Heart right ventricle (tissue), 16 donors: ENCODE results near the gene VPS35. TPM values are rescaled to one million over a fixed set of nuclear protein-coding genes. Genes with fewer than 3 reads are reported as not detected.

Experiments
- ATAC-seq, 8 donors: fragments of 200-7000 bp; cut with Tn5 transposase; one replicate each; pipeline ENCODE4 v1.9.1; 2020; ENCODE audit warnings: mild to moderate bottlenecking in 8 of 8, moderate library complexity in 8 of 8, moderate number of reproducible peaks in 1 of 8
- DNase-seq, 2 donors: peaks; one replicate each; pipeline ENCODE4 v3.0.0-alpha.2; 2020
- H3K27ac ChIP-seq, 10 donors: fragments of 200-600 bp; sonication (generic) in 2 of 10; one replicate each; pipeline versions ENCODE4 v1.5.0 to v1.8.0; 2020 to 2022; ENCODE audit warnings: mild to moderate bottlenecking in 3 of 10
- H3K27me3 ChIP-seq, 7 donors: fragments of 200-600 bp; one replicate each; pipeline ENCODE4 v1.8.0; 2021 to 2022; ENCODE audit warnings: mild to moderate bottlenecking in 2 of 7
- H3K36me3 ChIP-seq, 9 donors: fragments of 200-600 bp; sonication (generic) in 1 of 9; one replicate each; pipeline versions ENCODE4 v1.5.0 to v1.8.0; 2020 to 2022; ENCODE audit warnings: mild to moderate bottlenecking in 2 of 9
- H3K4me1 ChIP-seq, 9 donors: fragments of 200-600 bp; sonication (generic) in 1 of 9; one replicate each; pipeline versions ENCODE4 v1.5.0 to v1.8.0; 2020 to 2022; ENCODE audit warnings: mild to moderate bottlenecking in 4 of 9
- H3K4me3 ChIP-seq, 10 donors: fragments of 200-600 bp; sonication (generic) in 2 of 10; one replicate each; pipeline versions ENCODE4 v1.5.0 to v1.8.0; 2020 to 2022; ENCODE audit warnings: mild to moderate bottlenecking in 7 of 10, moderate library complexity in 2 of 10
- H3K9me3 ChIP-seq, 11 donors: fragments of 200-600 bp in 10 of 11; sonication (generic) in 2 of 11; one replicate each; pipeline versions ENCODE4 v1.5.0 to v1.8.0; 2013 to 2022; ENCODE audit warnings: mild to moderate bottlenecking in 2 of 11, control low read depth in 1 of 11, moderate library complexity in 1 of 11
- CTCF ChIP-seq, 9 donors: fragments of 200-600 bp; sonication (generic) in 2 of 9; IDR thresholded peaks; one replicate each; pipeline versions ENCODE4 v1.5.0 to v1.8.0; 2021 to 2022; ENCODE audit warnings: antibody characterized with exemption in 9 of 9, mild to moderate bottlenecking in 5 of 9, moderate library complexity in 1 of 9
- WGBS, 2 donors: extraction: QIAGEN DNeasy Blood & Tissue Kit; methylation state at CpG; one replicate each; pipeline ENCODE4 v1.1.7; 2013; ENCODE audit warnings: inconsistent platforms in 1 of 2; 5-methylcytosine and 5-hydroxymethylcytosine counted together
- intact Hi-C, 10 donors: fragments of 100-400 bp; cut with DNase I; formaldehyde crosslinking; loops; one replicate each; pipeline versions ENCODE4 v1.11.1 to v1.14.2; 2022
- long read RNA-seq, 3 donors: library from polyadenylated mRNA; unstranded; transcript quantifications; one replicate each; pipeline ENCODE4 v2.0.0, GENCODE V29; 2020 to 2021
- polyA plus RNA-seq, 2 donors: library from polyadenylated mRNA; stranded (reverse); fragments of 200-250 nt; gene quantifications; one replicate each; pipeline ENCODE4 v1.2.3, GENCODE V29; 2013
- total RNA-seq, 10 donors: library from RNA; stranded (reverse); fragmentation: NEBNext Ultra II Directional in 3 of 10; extraction: Animal tissue kit (Norgen Biotek cat#: 25700) in 3 of 10; gene quantifications; one replicate each; pipeline versions ENCODE4 v1.2.1 to v1.2.4, GENCODE V29; 2021 to 2023
- donor health status: Arrhythmogenic right ventricular cardiomyopathy.
- donor health status: ischemic (EF 13 %, LVEDD 7.1; RV severe dilation, severe dysfunction).
- donor health status: healthy with polysubstance abuse.
- donor health status: DM: no; HTN: yes; CAD: no.
- donor health status: DM: no; HTN: no; CAD: no.
- donor health status: ischemic (EF 25% LVEDD 6.9; RV normal size, moderate dysfunction).
- donor health status: ischemic (EF 25% LVEDD 5.7; RV mildly dilated, moderate dysfunction).
- donor health status: healthy.
- donor health status: DM: yes; HTN: yes; CAD: no.
- donor health status: Ischemic cardiomyopathy.
- donor health status: ischemic (EF 35%, LVEDD 5.7; RV mildly dilated, moderate dysfunction).
- donor health status: nonischemic (EF 11% LVEDD 7.7; RV severe dilation, severe dysfunction).
- donor health status: DM: yes; HTN: yes; CAD: no.
- donor health status: PGD.
- donor health status: ischemic (EF 29% LVEDD 5.4; RV normal size, mild dysfunction).
- donor health status: nonischemic (EF 23%, LVEDD 6.1; RV moderate dilation, normal function).

VPS35 gene
- 100 to 1,000 TPM in 1 of 10 donors, 10 to 100 TPM in 9; 73.9 to 106 (median 91.3) TPM for total RNA-seq
- 10 to 100 TPM; 12.7 to 36.7 TPM for polyA plus RNA-seq
- long read RNA-seq, donor 1, full-length matches to known transcripts, result 194 of 240 reads
- long read RNA-seq, donor 1, partial matches to known transcripts, result 32 of 240 reads
- long read RNA-seq, donor 1, other reads (novel, unspliced or antisense), result 14 of 240 reads
- long read RNA-seq, donor 2, full-length matches to known transcripts, result 179 of 229 reads
- long read RNA-seq, donor 2, partial matches to known transcripts, result 32 of 229 reads
- long read RNA-seq, donor 2, other reads (novel, unspliced or antisense), result 18 of 229 reads
- long read RNA-seq, donor 3, full-length matches to known transcripts, result 376 of 459 reads
- long read RNA-seq, donor 3, partial matches to known transcripts, result 46 of 459 reads
- long read RNA-seq, donor 3, other reads (novel, unspliced or antisense), result 37 of 459 reads

DNA sequence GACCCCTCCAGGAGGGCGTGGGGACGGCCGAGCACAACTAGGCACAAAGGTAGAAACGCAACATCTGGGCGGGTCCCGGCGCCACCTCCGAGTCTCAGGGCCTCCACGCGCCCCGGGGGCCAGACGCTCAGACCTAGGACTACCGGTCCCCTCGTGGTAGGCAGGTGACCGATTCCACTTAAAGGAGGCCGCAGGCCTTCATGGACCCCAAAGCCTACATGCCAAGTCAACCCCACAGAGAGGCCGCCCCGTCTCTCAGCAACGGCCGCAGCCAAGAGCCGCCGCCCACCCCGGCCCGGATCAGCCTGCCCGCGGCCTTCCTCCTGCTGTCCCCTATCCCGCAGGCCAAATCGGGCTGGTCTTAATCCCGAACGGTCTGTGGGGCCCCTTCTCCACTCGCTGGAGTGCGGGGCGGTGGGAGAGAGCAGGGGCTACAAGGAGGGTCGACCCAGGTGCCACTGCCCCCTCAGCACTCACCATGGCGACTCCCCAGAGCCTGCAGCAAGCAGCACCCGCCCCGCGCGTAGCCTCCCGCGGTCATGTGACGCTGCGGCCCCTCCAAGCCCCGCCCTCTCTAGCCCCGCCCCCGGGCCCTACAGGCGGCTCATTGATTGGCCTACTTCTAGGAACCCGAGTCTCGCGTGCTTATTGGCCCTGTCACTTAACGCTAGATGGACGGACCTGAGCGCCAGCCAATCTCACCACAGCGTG lies at the start of gene VPS35:
Gene VPS35, minus strand, starts transcription at position 525 of the 711 bp plus-strand sequence. Its CDS starts 45 bp downstream, at position 480.
- intact Hi-C loops, result loop anchor here in 5 of 10 donors (2.0 to 5.0 kb wide), 3 partner anchors 54 to 143 kb away; partner anchors contain the start of gene C16orf87 (in 2 of the 5)
- TF ChIP-seq CTCF (IDR thresholded peaks at IDR 0.05), result peak in 2 of 9 donors; percentile 14 to 24
- peak; percentile 96 to 99 (median 97) for ATAC-seq
- Histone ChIP-seq H3K27me3 (no peaks in the 10 kb centered on the region), H3K4me3 (peak within 1 kb of the TSS; percentile 70 to 94 (median 86)), H3K36me3 (no peaks in the 10 kb centered on the region), H3K4me1 (peaks cover 9 to 60% (median 51%) of the 10 kb centered on the region in 9 donors), H3K9me3 (no peaks in the 10 kb centered on the region), H3K27ac (peak within 1 kb of the TSS; percentile 64 to 95 (median 90))
- peak; percentile 99 to 100 for DNase-seq
- WGBS, 2 donors, result 0 to 1% methylated on average over 53 to 54 of the region's 54 CpGs

GRCh38 chr16:46737621-46738214 lies 48.7 kb upstream of the VPS35 start:
- TF ChIP-seq CTCF (IDR thresholded peaks at IDR 0.05), result no peak
- intact Hi-C loops, result no loop called here
- ATAC-seq (peak in 1 of 8 donors; percentile 3), DNase-seq (no peak)
- Histone ChIP-seq H3K27me3 (no peaks in the 10 kb centered on the region), H3K9me3 (no peaks in the 10 kb centered on the region), H3K36me3 (peaks cover 0 to 21% (median 0%) of the 10 kb centered on the region in 9 donors), H3K27ac (peak overlapping the region in 5 of 10 donors; percentile 32 to 56 (median 43)), H3K4me1 (peaks cover 0 to 56% (median 19%) of the 10 kb centered on the region in 9 donors), H3K4me3 (no peak overlapping the region)
- 59 to 73% methylated on average over 14 of the region's 14 CpGs for whole genome bisulfite sequencing, 2 donors

DNA sequence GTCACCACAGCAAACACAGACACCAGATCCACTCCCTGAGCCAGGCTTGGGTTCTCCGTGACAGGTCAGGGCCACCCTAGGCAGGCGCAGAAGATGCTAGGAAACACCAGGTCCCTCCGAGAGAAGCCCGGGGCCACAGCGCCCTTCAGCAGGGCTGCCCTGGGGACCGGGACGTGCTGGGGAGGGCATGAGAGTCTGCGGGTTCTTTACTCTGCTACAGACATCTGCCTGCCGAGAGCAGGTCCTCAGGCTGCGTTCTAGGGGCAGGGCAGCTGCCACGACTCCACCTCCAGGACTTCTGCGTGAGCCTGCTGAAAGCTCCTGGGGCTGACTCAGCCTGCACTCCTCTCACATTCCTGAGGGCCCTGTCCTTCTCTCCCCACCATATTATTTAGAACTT lies 47.7 kb upstream of the VPS35 start:
- 33 to 36% methylated on average over 12 of the region's 12 CpGs for WGBS, 2 donors

More for the DNA sequence above, 47.7 kb upstream of the VPS35 start:
- H3K36me3 ChIP-seq, result peaks cover 0 to 31% (median 0%) of the 10 kb centered on the region in 9 donors
- no peaks in the 10 kb centered on the region for H3K9me3 ChIP-seq
- DNase-seq, result no peak
- no peak for TF ChIP-seq CTCF (IDR thresholded peaks at IDR 0.05)
- H3K4me3 ChIP-seq, result no peak overlapping the region
- intact Hi-C loops, result no loop called here
- peaks cover 6 to 62% (median 27%) of the 10 kb centered on the region in 9 donors for H3K4me1 ChIP-seq
- peak in 2 of 8 donors; percentile 2 to 13 for ATAC-seq
- H3K27me3 ChIP-seq, result no peaks in the 10 kb centered on the region
- peak overlapping the region in 8 of 10 donors; percentile 10 to 53 (median 27) for H3K27ac ChIP-seq
